Fibroblast of villous mesenchyme (primary cell): ENCODE data around the gene CEP112. TPM values are rescaled to one million over a fixed set of nuclear protein-coding genes. Genes with fewer than 3 reads are reported as not detected.
"Not testable (repeated sequence)": the region's sequence is repeated elsewhere in the genome, so short reads cannot be mapped to it uniquely, and the experiment has no call there.

Experiments used
- DNase-seq: peaks from one replicate; pipeline ENCODE4 v3.0.0-alpha.2; 2010; ENCODE audit warnings: low read depth
- H3K4me3 ChIP-seq: 2 replicates; pipeline ENCODE4 v1.5.1; 2011; ENCODE audit warnings: low read depth, mild to moderate bottlenecking, low read length
- CTCF ChIP-seq: IDR thresholded peaks from 2 replicates; pipeline ENCODE4 v1.5.1; 2012; ENCODE audit warnings: low read depth, mild to moderate bottlenecking, low read length; ENCODE audit not compliant: insufficient read depth
- total RNA-seq: library from RNA; depleted of rRNA; stranded (reverse); fragments of >200 nt; gene quantifications from 2 replicates; pipeline ENCODE4 v1.2.3, GENCODE V29; 2012

The CEP112 gene
- total RNA-seq, 1 donor, result 10.8 TPM

DNA sequence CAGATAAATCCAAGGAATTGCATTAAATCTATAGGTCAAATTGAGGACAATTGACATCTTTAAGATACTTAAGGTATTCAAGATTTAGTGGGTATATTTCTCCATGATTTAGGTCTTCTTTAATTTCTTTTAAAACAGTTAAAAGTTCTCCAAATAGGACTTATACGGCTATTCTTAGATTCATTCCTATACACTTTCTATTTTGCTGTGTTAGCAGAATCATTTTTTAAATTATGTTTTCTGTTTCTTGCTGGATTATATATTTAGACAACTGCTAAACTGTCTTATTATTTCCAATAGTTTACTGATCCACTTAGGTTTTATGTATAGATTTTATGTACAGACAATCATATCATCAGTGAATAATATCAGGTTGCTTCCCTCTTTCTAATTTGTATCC is 404.4 kb downstream of the CEP112 start:
- no peak for DNase-seq
- H3K4me3 ChIP-seq, result no peak overlapping the region
- TF ChIP-seq CTCF, result no peak

DNA sequence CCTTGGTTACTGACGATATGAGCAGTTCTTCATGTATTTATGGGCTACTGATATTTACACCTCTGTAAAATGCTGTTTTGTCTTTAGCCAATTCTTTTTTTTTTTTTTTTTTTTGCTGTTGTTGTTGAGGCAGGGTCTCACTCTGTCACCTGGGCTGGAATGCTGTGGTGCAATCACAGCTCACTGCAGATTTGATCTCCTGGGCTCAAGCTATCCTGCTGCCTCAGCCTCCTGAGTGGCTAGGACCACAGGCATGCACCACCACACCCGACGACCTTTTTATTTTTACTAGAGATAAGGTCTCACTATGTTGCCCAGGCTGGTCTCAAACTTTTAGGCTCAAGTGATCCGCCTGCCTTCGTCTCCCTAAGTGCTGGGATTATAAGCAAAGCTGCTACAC is 405.5 kb downstream of the CEP112 start:
- TF ChIP-seq CTCF, result no peak
- DNase-seq, result no peak
- no peak overlapping the region for H3K4me3 ChIP-seq

GRCh38 chr17:65785109-65785508 is 406.8 kb downstream of the CEP112 start:
- TF ChIP-seq CTCF, result no peak
- H3K4me3 ChIP-seq, result no peak overlapping the region
- DNase-seq, result peak; percentile 91

DNA sequence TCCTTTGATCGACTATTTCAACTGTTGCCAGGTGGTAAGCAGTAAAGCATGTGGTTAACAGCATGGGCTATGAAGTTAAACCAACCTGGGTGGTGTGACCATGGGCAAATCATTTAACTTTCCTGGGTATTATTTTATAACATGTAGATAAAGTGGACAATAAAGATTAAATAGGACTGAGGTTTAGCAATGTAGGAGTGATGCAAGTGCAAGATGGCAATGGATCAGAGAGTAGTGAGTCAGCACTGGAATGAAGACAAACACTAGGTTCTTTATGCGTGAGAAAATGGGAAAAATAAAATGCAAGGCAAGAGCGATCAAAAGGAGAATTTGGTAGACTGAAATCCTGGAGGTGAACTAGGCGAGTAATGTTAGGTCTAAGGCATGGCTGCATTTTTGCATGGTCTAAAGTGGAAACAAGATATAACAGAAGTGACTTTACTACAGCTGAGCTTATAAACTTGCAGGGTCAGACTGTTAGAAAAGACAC is 408.0 kb downstream of the CEP112 start:
- H3K4me3 ChIP-seq, result no peak overlapping the region
- DNase-seq, result peak; percentile 93
- TF ChIP-seq CTCF, result no peak

GRCh38 chr17:65782104-65782706 is 409.7 kb downstream of the CEP112 start:
- not testable (repeated sequence) for H3K4me3 ChIP-seq, DNase-seq

GRCh38 chr17:65780111-65780510 is 411.8 kb downstream of the CEP112 start:
- H3K4me3 ChIP-seq, result no peak overlapping the region
- no peak for TF ChIP-seq CTCF
- DNase-seq, result no peak

GRCh38 chr17:65776890-65777289 is 415.0 kb downstream of the CEP112 start:
- DNase-seq, result no peak
- H3K4me3 ChIP-seq, result no peak overlapping the region
- no peak for TF ChIP-seq CTCF
